COLO829 (cell line): ENCODE results near the gene CFHR4.
A peak's percentile ranks its signal among the peaks of the same experiment; 100 is the strongest.
"Not testable (repeated sequence)": the region's sequence is repeated elsewhere in the genome, so short reads cannot be mapped to it uniquely, and the experiment has no call there.

Source experiments
- DNase-seq: peaks from one replicate; pipeline ENCODE4 v3.0.0; 2012; ENCODE audit warnings: low spot score

Gene CFHR4

GRCh38 chr1:196887515-196888239 is at the start of gene CFHR4:
Gene CFHR4 (plus strand): TSS chr1:196888052. CDS start chr1:196888151, 99 bp downstream.
- no peak for DNase-seq

- not testable (repeated sequence) for DNase-seq
Measured at GRCh38 chr1:196849613-196850492, 38.0 kb upstream of the CFHR4 start.

GRCh38 chr1:196856053-196856452 is 31.8 kb upstream of the CFHR4 start:
- no peak for DNase-seq

- DNase-seq = no peak
Measured at GRCh38 chr1:196857188-196857587, 30.7 kb upstream of the CFHR4 start.

GRCh38 chr1:196858811-196859210 is 29.0 kb upstream of the CFHR4 start:
- no peak for DNase-seq

- no peak for DNase-seq
Measured at GRCh38 chr1:196860323-196860884, 27.4 kb upstream of the CFHR4 start.

GRCh38 chr1:196861429-196861828 is 26.4 kb upstream of the CFHR4 start:
- DNase-seq = peak; percentile 90

DNA sequence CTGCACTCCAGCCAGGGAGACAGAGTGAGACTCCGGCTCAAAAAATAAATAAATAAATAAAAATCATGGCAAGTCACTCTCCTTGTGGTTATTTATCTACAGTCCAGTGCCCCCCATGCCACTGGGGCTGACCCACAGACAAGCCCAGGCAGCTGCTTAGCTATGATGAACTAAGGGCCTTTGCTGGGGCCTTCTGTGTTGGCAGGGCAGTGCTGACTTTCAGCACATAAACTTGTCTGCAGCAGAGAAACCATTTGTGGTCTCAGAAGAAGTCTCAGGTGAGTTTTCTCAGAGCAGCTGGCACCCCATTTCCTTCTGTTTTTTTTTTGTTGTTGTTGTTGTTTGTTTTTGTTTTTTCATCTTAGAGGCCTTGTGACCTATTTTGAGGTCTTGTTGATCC is 20.9 kb upstream of the CFHR4 start:
- DNase-seq = no peak

DNA sequence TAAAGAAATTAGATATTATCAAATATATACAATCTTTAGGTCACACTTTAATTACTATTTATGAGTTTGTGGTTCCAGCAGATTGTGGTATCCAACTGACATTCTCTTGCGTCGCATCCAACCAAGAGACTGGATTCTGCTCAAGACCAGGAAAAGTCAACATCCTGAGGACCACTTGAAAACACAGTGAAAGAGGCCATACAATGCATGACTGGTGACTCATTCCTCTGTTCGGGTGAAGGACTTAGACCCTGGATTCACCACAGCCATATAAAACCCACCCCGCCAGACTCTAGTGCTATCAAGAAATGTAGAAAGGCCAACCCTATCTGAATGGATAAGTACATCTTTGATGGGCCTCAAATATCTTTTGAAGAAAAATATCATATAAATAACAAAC is 14.5 kb upstream of the CFHR4 start:
- DNase-seq = no peak

- DNase-seq = no peak
Measured at GRCh38 chr1:196875935-196876334, 11.9 kb upstream of the CFHR4 start.

GRCh38 chr1:196877964-196878363 is 9.9 kb upstream of the CFHR4 start:
- no peak for DNase-seq

GRCh38 chr1:196886560-196886959 is 1.3 kb upstream of the CFHR4 start:
- DNase-seq = not testable (repeated sequence)

DNA sequence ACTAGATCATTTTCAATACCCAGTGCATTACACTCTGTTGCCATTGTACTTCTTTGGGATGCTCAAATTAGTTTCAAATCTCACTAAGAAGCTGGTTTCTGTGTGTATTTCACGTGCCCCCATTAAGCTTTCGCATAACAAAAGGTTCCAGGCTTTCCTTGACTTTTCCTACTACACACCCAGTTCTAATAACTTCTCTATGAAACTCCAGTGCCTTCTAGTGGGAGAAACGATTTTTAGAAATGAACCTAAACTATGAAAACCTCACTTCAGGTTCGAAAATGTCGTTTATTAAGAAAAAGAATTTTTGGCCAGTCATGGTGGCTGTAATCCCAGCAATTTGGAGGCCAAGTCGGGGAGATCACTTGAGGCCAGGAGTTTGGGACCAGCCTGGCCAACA is 2.8 kb downstream of the CFHR4 start:
- no peak for DNase-seq

- no peak for DNase-seq
Measured at GRCh38 chr1:196891251-196891650, 3.4 kb downstream of the CFHR4 start.

- no peak for DNase-seq
Measured at GRCh38 chr1:196896355-196896754, 8.5 kb downstream of the CFHR4 start.

DNA sequence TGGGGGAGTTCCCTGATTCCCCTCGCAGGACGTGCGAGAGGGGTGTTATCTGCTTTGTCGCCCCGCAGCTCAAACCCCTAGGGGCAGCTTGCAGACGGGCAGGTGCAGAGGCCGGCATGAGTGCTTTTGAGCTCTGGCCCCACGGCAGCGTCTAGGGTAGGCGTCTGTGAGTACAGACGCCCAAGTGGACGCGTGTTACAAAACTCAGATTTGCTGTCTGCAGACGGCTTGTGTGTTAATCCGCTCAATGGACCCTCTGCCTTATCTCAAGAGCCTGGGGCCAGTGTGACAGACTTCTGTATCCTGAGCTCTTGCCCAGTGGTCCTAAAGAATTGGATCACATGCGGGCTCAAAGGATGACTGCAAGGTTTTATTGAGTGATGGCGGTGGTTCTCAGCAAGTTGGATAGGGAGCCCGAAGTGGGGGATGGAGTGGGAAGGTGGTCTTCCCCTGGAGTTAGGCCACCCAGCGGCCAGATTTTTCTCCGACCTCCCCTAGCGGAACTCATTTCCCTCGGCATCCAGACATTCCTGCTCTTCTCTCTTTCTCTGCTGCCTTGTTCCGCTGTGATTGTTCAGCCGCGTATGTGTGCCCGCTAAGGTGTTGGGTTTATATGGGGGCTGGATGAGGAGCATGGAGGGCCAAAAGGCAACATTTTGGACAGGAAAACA is 9.4 kb downstream of the CFHR4 start:
- no peak for DNase-seq

DNA sequence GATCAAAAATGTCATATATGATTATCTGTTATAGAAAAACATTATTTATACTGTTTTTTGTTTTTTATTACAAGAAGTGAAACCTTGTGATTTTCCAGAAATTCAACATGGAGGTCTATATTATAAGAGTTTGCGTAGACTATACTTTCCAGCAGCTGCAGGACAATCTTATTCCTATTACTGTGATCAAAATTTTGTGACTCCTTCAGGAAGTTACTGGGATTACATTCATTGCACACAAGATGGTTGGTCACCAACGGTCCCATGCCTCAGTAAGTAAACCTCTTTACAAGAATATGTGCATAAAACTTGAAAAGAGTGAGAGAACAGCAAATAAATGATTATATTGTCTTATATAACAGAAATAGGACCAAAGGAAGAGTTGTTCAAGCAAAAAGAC is 14.5 kb downstream of the CFHR4 start:
- no peak for DNase-seq

GRCh38 chr1:196910215-196910614 is 22.4 kb downstream of the CFHR4 start:
- DNase-seq = no peak

DNA sequence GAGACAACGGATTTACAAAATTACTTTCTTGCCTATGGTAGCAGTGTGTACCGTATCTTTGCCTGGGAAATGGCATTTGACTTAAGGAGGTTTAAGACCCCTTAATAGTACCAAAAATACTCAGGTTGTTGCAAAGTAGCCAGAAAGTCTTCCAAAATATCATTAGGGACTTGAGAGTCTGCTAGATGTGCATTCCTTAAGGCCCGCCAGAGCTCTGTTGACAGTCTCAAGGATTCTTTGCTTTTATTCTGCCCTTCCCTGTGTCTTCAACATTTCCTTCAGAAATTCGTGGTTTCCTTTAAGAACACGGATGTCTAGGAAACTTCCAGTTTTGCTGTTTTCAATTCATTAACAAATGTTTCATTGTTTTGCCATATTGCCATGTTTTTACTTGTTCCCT is 24.4 kb downstream of the CFHR4 start:
- DNase-seq = not testable (repeated sequence)

DNA sequence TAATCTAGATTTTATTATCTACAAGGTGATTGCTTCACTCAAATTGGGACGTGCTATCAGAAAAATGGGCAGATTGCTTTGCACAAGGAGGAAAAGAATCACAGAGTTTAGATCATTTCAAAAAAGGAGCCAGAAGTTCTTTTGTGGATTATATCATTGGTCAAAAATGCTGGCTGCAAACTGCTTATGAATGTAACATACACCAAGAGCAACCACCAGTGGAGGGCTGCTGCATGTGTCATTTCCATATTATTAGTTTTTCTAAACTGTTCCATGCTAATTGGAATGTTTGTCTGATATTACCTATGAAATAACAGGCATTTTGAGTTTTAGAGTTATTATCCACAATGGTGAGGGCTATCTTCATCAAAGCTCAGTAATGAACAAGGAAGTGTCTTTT is 39.0 kb downstream of the CFHR4 start:
- DNase-seq = not testable (repeated sequence)

- not testable (repeated sequence) for DNase-seq
Measured at GRCh38 chr1:196932853-196933252, 45.0 kb downstream of the CFHR4 start.

DNA sequence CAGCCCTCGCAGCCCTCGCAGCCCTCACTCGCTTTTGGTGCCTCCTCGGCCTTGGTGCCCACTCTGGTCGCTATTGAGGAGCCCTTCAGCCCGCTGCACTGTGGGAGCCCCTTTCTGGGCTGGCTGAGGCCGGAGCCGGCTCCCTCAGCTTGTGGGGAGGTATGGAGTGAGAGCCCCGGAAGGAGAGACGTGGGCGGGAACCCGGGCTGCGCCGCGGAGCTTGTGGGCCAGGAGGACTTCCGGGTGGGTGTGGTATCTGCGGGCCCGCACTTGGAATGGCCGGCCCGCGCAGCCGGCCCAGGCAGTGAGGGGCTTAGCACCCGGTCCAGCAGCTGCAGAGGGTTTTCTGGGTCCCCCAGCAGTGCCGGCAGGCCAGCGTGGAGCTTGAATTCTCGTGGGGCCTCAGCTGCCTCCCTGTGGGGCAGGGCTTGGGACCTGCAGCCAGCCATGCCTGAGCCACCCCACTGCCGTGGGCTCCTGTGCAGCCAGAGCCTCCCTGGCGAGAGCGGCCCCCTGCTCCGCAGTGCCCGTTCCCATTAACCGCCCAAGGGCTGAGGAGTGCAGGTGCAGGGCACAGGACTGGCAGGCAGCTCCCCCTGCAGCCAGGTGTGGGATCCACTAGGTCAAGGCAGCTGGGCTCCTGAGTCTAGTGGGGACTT is 45.8 kb downstream of the CFHR4 start:
- no peak for DNase-seq
